ENCODE measurements around the gene CDK2.

GRCh38 chr12:55984861-55985260, 18.2 kb downstream of the CDK2 start:
- TF ChIP-seq CTCF (IDR thresholded peaks at IDR 0.05): no peak
- TF ChIP-seq POLR2A (IDR thresholded peaks at IDR 0.05): no peak
